ENCODE results near the gene SCAF8.
A peak's percentile ranks its signal among the peaks of the same experiment; 100 is the strongest.

SCAF8 gene

GRCh38 chr6:154841109-154841508, 107.9 kb downstream of the SCAF8 start:
- DNase-seq (ENCODE audit: low spot score): no peak

- no peak for DNase-seq (ENCODE audit: low spot score)
Observed at GRCh38 chr6:154842833-154843232, 109.6 kb downstream of the SCAF8 start.

GRCh38 chr6:154847318-154847717, 114.1 kb downstream of the SCAF8 start:
- DNase-seq (ENCODE audit: low spot score): no peak

GRCh38 chr6:154848580-154848979, 115.4 kb downstream of the SCAF8 start:
- DNase-seq (ENCODE audit: low spot score): no peak

GRCh38 chr6:154849475-154849874, 116.3 kb downstream of the SCAF8 start:
- no peak for DNase-seq (ENCODE audit: low spot score)

- DNase-seq (ENCODE audit: low spot score): no peak
Observed at GRCh38 chr6:154852687-154853086, 119.5 kb downstream of the SCAF8 start.

- no peak for DNase-seq (ENCODE audit: low spot score)
Observed at GRCh38 chr6:154857529-154857928, 124.3 kb downstream of the SCAF8 start.

GRCh38 chr6:154861825-154862224, 128.6 kb downstream of the SCAF8 start:
- DNase-seq (ENCODE audit: low spot score): no peak

GRCh38 chr6:154862536-154862935, 129.3 kb downstream of the SCAF8 start:
- no peak for DNase-seq (ENCODE audit: low spot score)

- DNase-seq (ENCODE audit: low spot score): no peak
Observed at GRCh38 chr6:154864066-154864430, 130.8 kb downstream of the SCAF8 start.

GRCh38 chr6:154865291-154865690, 132.1 kb downstream of the SCAF8 start:
- DNase-seq (ENCODE audit: low spot score): no peak

GRCh38 chr6:154868143-154868594, 135.0 kb downstream of the SCAF8 start:
- peak; percentile 2 for DNase-seq (ENCODE audit: low spot score)

- DNase-seq (ENCODE audit: low spot score): no peak
Observed at GRCh38 chr6:154872542-154873114, 139.4 kb downstream of the SCAF8 start.

GRCh38 chr6:154873546-154873945, 140.3 kb downstream of the SCAF8 start:
- DNase-seq (ENCODE audit: low spot score): no peak

- DNase-seq (ENCODE audit: low spot score): no peak
Observed at GRCh38 chr6:154874773-154875592, 141.8 kb downstream of the SCAF8 start.

GRCh38 chr6:154876486-154877280, 143.5 kb downstream of the SCAF8 start:
- no peak for DNase-seq (ENCODE audit: low spot score)

- no peak for DNase-seq (ENCODE audit: low spot score)
Observed at GRCh38 chr6:154878871-154879491, 145.8 kb downstream of the SCAF8 start.

GRCh38 chr6:154882107-154882506, 148.9 kb downstream of the SCAF8 start:
- DNase-seq (ENCODE audit: low spot score): no peak
